ENCODE measurements around the gene SLC29A4. TPM values are rescaled to one million over a fixed set of nuclear protein-coding genes. Genes with fewer than 3 reads are reported as not detected.

The SLC29A4 gene
- total and polyA plus RNA-seq, 2 of the 4 experiments (the other 2 are of a cell fraction), result 2.3 to 7.6 TPM

GRCh38 chr7:5320391-5320790, 37.6 kb downstream of the SLC29A4 start:
- ChIA-PET POLR2A (ENCODE audit: unreplicated experiment) (no interaction called here), CTCF (no interaction called here)
- peaks cover 73% of the 10 kb centered on the region for H3K36me3 ChIP-seq (ENCODE audit: control insufficient read depth, insufficient read depth, low read length)
- H3K79me1 ChIP-seq (ENCODE audit: low read depth in 1 of 2, low read length in 2 of 2), result peaks cover 0 to 13% of the 10 kb centered on the region in 2 experiments; a peak in 2 of 4 replicates
- no peak overlapping the region for H3K4ac ChIP-seq (ENCODE audit: low read depth, low read length)
- no peak overlapping the region for H4K5ac ChIP-seq (ENCODE audit: low read depth, low read length)
- no peak overlapping the region for H2BK5ac ChIP-seq (ENCODE audit: low read depth, low read length, poor library complexity, severe bottlenecking)
- H2AK5ac ChIP-seq (ENCODE audit: low read depth, low read length), result no peak overlapping the region
- H4K20me1 ChIP-seq (ENCODE audit: insufficient read depth, low read length), result no peaks in the 10 kb centered on the region
- intact Hi-C loops (cut with micrococcal nuclease) (no loop called here), in situ Hi-C loops (cut with MboI; ENCODE audit: low sequenced_read_pairs) (no loop called here), dilution Hi-C loops (cut with HindIII; ENCODE audit: low sequenced_read_pairs, unreplicated experiment) (no loop called here)
- no peak overlapping the region for H4K91ac ChIP-seq (ENCODE audit: insufficient read depth, low read depth, low read length)
- no peak overlapping the region for H3K9ac ChIP-seq (ENCODE audit: low read depth, low read length)
- no peaks in the 10 kb centered on the region for H3K4me1 ChIP-seq (ENCODE audit: control insufficient read depth, insufficient read depth, low read length)
- H2BK15ac ChIP-seq (ENCODE audit: low read depth, low read length), result no peak overlapping the region
- no peak overlapping the region for H3K4me2 ChIP-seq (ENCODE audit: low read depth, low read length)
- no peak overlapping the region for H2AK9ac ChIP-seq (replicated peaks; ENCODE audit: low read depth, low read length, poor library complexity)
- no TSS peak for BruUV-seq (replicated peaks)
- WGBS, 2 experiments (ENCODE audit: extremely low coverage in 2 of 2, insufficient read length in 1 of 2), result no CpG with 5 or more reads among the region's 13 CpGs
- no peak overlapping the region for H3K56ac ChIP-seq (ENCODE audit: extremely low read depth, insufficient read depth, low read length)
- H4K8ac ChIP-seq (ENCODE audit: low read depth in 2 of 2, low read length in 2 of 2), result no peak overlapping the region
- no peak overlapping the region for H3K14ac ChIP-seq (replicated peaks; ENCODE audit: low read depth, low read length)
- no peak overlapping the region for H2BK20ac ChIP-seq (ENCODE audit: low read depth, low read length)
- ATAC-seq (ENCODE audit: low read depth), result no peak
- no peak overlapping the region for H3K23ac ChIP-seq (ENCODE audit: low read depth, low read length)
- no peak overlapping the region for H3K4me3 ChIP-seq (ENCODE audit: insufficient read depth, low read depth, low read length)
- H3K27me3 ChIP-seq (ENCODE audit: control insufficient read depth, insufficient read depth, low read length), result no peaks in the 10 kb centered on the region
- no peaks in the 10 kb centered on the region for H3K9me1 ChIP-seq (ENCODE audit: insufficient read depth, low read length)
- no peak for TF ChIP-seq MXI1 (IDR thresholded peaks at IDR 0.05; ENCODE audit: borderline replicate concordance, low read depth, low read length)
- no peak for TF ChIP-seq BHLHE40 (IDR thresholded peaks at IDR 0.05; ENCODE audit: low read depth, low read length)
- TF ChIP-seq SMC3 (IDR thresholded peaks at IDR 0.05; ENCODE audit: low read depth, low read length), result no peak
- no peak for TF ChIP-seq ELK1 (IDR thresholded peaks at IDR 0.05; ENCODE audit: borderline replicate concordance, low read depth, low read length)
- no peak for TF ChIP-seq MAZ (IDR thresholded peaks at IDR 0.05; ENCODE audit: borderline replicate concordance, low read depth, low read length)
- TF ChIP-seq RFX5 (IDR thresholded peaks at IDR 0.05; ENCODE audit: low read depth, low read length), result no peak
- no peak for TF ChIP-seq CHD1 (IDR thresholded peaks at IDR 0.05; ENCODE audit: low read depth, low read length)
- no peak for TF ChIP-seq NFE2L2 (IDR thresholded peaks at IDR 0.05; ENCODE audit: low read depth, low read length)
- no peak for TF ChIP-seq MAFK (IDR thresholded peaks at IDR 0.05; ENCODE audit: low read depth, low read length)
- TF ChIP-seq CTCF (conservative IDR thresholded peaks at IDR 0.05; ENCODE audit: low read depth, low read length), result no peak
- TF ChIP-seq FOS (IDR thresholded peaks at IDR 0.05; ENCODE audit: low read depth, low read length), result no peak
- TF ChIP-seq USF2 (IDR thresholded peaks at IDR 0.05; ENCODE audit: low read depth, low read length), result no peak
- no peak for DNase-seq
- H3K18ac ChIP-seq (ENCODE audit: low read depth, low read length), result no peak overlapping the region
- no peak overlapping the region for H3K27ac ChIP-seq (ENCODE audit: insufficient read depth, low read length)
- H2AFZ ChIP-seq (replicated peaks; ENCODE audit: low read length, poor library complexity), result no peak overlapping the region
- H2BK120ac ChIP-seq (ENCODE audit: low read depth, low read length), result no peak overlapping the region
- H3K9me3 ChIP-seq (ENCODE audit: control insufficient read depth, insufficient read depth, low read length), result peaks cover 10% of the 10 kb centered on the region
